PC-9 (cell line): Measurements from ENCODE around the gene SRBD1. TPM values are rescaled to one million over a fixed set of nuclear protein-coding genes. Genes with fewer than 3 reads are reported as not detected.

Experiments used
- BruUV-seq: library from RNA; stranded (reverse); fragments of 400-500 nt; replicated peaks from 2 replicates; lab custom pipeline; 2021; lab: Mats Ljungman, UMichigan
- CTCF ChIA-PET: fragments of 300-600 bp; sonication (Branson Sonifier 250); formaldehyde crosslinking; loops from one replicate; lab custom pipeline; 2022; ENCODE audit warnings: antibody characterized with exemption; lab: Charles Lee
- POLR2A ChIA-PET: fragments of 300-600 bp; sonication (Branson Sonifier 250); formaldehyde crosslinking; loops from one replicate; lab custom pipeline; 2022; ENCODE audit warnings: antibody characterized with exemption; ENCODE audit not compliant: unreplicated experiment; lab: Charles Lee
- DNase-seq, 2 experiments: peaks; one replicate each; pipeline versions ENCODE4 v3.0.0 to v3.0.0-alpha.2; 2015 to 2022; ENCODE audit warnings: mixed read lengths in 1 of 2
- H2AFZ ChIP-seq: fragments of 200-600 bp; sonication (generic); 2 replicates; pipeline ENCODE4 v1.8.1; 2017; ENCODE audit warnings: antibody characterized with exemption
- H3F3A ChIP-seq: fragments of 200-600 bp; sonication (generic); 2 replicates; pipeline ENCODE4 v1.8.1; 2017; ENCODE audit warnings: antibody characterized with exemption, mild to moderate bottlenecking, low read depth; ENCODE audit not compliant: insufficient read depth
- H3K27ac ChIP-seq: fragments of 200-600 bp; sonication (generic); 2 replicates; pipeline ENCODE4 v1.6.1; 2016; ENCODE audit warnings: mixed run types
- H3K27me3 ChIP-seq: fragments of 200-600 bp; sonication (generic); 2 replicates; pipeline ENCODE4 v1.6.1; 2016; ENCODE audit warnings: low read depth, mixed run types; ENCODE audit not compliant: insufficient read depth
- H3K36me3 ChIP-seq: fragments of 200-600 bp; sonication (generic); 2 replicates; pipeline ENCODE4 v1.6.1; 2016; ENCODE audit warnings: low read depth, mixed run types
- H3K4me1 ChIP-seq: fragments of 200-600 bp; sonication (generic); replicated peaks from 2 replicates; pipeline ENCODE4 v1.6.1; 2016; ENCODE audit warnings: mixed run types; ENCODE audit not compliant: insufficient read depth
- H3K4me2 ChIP-seq: fragments of 200-600 bp; sonication (generic); 2 replicates; pipeline ENCODE4 v1.6.1; 2017; ENCODE audit warnings: mixed run types
- H3K4me3 ChIP-seq: fragments of 200-600 bp; sonication (generic); 2 replicates; pipeline ENCODE4 v1.6.1; 2016; ENCODE audit warnings: mixed run types
- H3K79me2 ChIP-seq: fragments of 200-600 bp; sonication (generic); 2 replicates; pipeline ENCODE4 v1.6.1; 2017; ENCODE audit warnings: low read depth, mixed run types
- H3K9me2 ChIP-seq: fragments of 200-600 bp; sonication (generic); 2 replicates; pipeline ENCODE4 v1.8.1; 2017; ENCODE audit warnings: mild to moderate bottlenecking; ENCODE audit not compliant: insufficient read depth
- H3K9me3 ChIP-seq: fragments of 200-600 bp; sonication (generic); 2 replicates; pipeline ENCODE4 v1.8.1; 2016; ENCODE audit warnings: low read depth; ENCODE audit not compliant: insufficient read depth
- H4K20me1 ChIP-seq: fragments of 200-600 bp; sonication (generic); 2 replicates; pipeline ENCODE4 v1.8.1; 2017; ENCODE audit not compliant: insufficient read depth
- CTCF ChIP-seq: fragments of 200-600 bp; sonication (generic); conservative IDR thresholded peaks from 2 replicates; pipeline ENCODE4 v1.6.1; 2017; ENCODE audit warnings: mixed run types, antibody characterized with exemption, mild to moderate bottlenecking, moderate library complexity
- EZH2 ChIP-seq: fragments of 200-600 bp; sonication (generic); IDR thresholded peaks from 2 replicates; pipeline ENCODE4 v1.8.0; 2017; ENCODE audit warnings: antibody characterized with exemption, low read depth
- intact Hi-C: fragments of 100-400 bp; cut with micrococcal nuclease; formaldehyde crosslinking; loops from one replicate; pipeline ENCODE4 v1.10.0; 2022; ENCODE audit not compliant: unreplicated experiment
- total RNA-seq: library from RNA; stranded (reverse); gene quantifications from 2 replicates; pipeline ENCODE4 v1.2.3, GENCODE V29; 2021

The SRBD1 gene
- total RNA-seq, 1 experiment from 2014 or later: 17.8 TPM

- TF ChIP-seq CTCF: no peak
- TF ChIP-seq EZH2: no peak
Measured at GRCh38 chr2:45438872-45439665, 172.0 kb downstream of the SRBD1 start.

GRCh38 chr2:45436456-45436855, 174.6 kb downstream of the SRBD1 start:
- H3K4me3 ChIP-seq: no peak overlapping the region
- no peaks in the 10 kb centered on the region for H3K79me2 ChIP-seq
- H3K27ac ChIP-seq: no peak overlapping the region
- no TSS peak for BruUV-seq
- H3K9me2 ChIP-seq: no peaks in the 10 kb centered on the region
- POLR2A ChIA-PET: no interaction called here
- no peaks in the 10 kb centered on the region for H3K27me3 ChIP-seq
- H3K9me3 ChIP-seq: no peaks in the 10 kb centered on the region
- intact Hi-C loops: no loop called here
- no peak for TF ChIP-seq EZH2
- no peak for TF ChIP-seq CTCF
- no peak overlapping the region for H3K4me2 ChIP-seq
- no peaks in the 10 kb centered on the region; the same call in 1 of the 2 replicates for H4K20me1 ChIP-seq
- no peaks in the 10 kb centered on the region for H3K4me1 ChIP-seq
- no peak for DNase-seq
- H3F3A ChIP-seq: peaks cover 9% of the 10 kb centered on the region; the same call in 1 of the 2 replicates
- CTCF ChIA-PET: interaction anchor here (0.7 kb wide), 1 partner anchor 463 kb away, joined by 5 read pairs; no protein-coding TSS in a partner anchor
- no peak overlapping the region for H2AFZ ChIP-seq
- H3K36me3 ChIP-seq: no peaks in the 10 kb centered on the region

More at GRCh38 chr2:45438872-45439665, 172.0 kb downstream of the SRBD1 start:
- ChIA-PET CTCF (interaction anchor here (0.7 kb wide), 2 partner anchors 458 to 664 kb away, joined by 3 read pairs; no protein-coding TSS in a partner anchor), POLR2A (interaction anchor here (0.7 kb wide), 1 partner anchor 422 kb away, joined by 4 read pairs; no protein-coding TSS in a partner anchor)
- no peaks in the 10 kb centered on the region for H3K4me1 ChIP-seq
- no peak overlapping the region for H3K27ac ChIP-seq
- no peaks in the 10 kb centered on the region for H3K9me2 ChIP-seq
- H3K79me2 ChIP-seq: no peaks in the 10 kb centered on the region
- H3K27me3 ChIP-seq: no peaks in the 10 kb centered on the region
- intact Hi-C loops: no loop called here
- H2AFZ ChIP-seq: no peak overlapping the region
- DNase-seq: no peak
- H3K36me3 ChIP-seq: no peaks in the 10 kb centered on the region
- no peak overlapping the region for H3K4me2 ChIP-seq
- BruUV-seq: no TSS peak
- no peaks in the 10 kb centered on the region for H3K9me3 ChIP-seq
- H3F3A ChIP-seq: peaks cover 9% of the 10 kb centered on the region; the same call in 1 of the 2 replicates
- no peak overlapping the region for H3K4me3 ChIP-seq
- no peaks in the 10 kb centered on the region; the same call in 1 of the 2 replicates for H4K20me1 ChIP-seq

- H4K20me1 ChIP-seq: no peaks in the 10 kb centered on the region
- no peaks in the 10 kb centered on the region for H3K79me2 ChIP-seq
- no peaks in the 10 kb centered on the region for H3K27me3 ChIP-seq
- no peak overlapping the region for H3K27ac ChIP-seq
- no peaks in the 10 kb centered on the region for H3K36me3 ChIP-seq
- H3K4me3 ChIP-seq: no peak overlapping the region
- H3K4me1 ChIP-seq: no peaks in the 10 kb centered on the region
- no peaks in the 10 kb centered on the region; the same call in 1 of the 2 replicates for H3K9me3 ChIP-seq
- H3F3A ChIP-seq: peaks cover 1% of the 10 kb centered on the region; the same call in 1 of the 2 replicates
- TF ChIP-seq CTCF (no peak), EZH2 (no peak)
- BruUV-seq: no TSS peak
- CTCF ChIA-PET: no interaction called here
- no peaks in the 10 kb centered on the region for H3K9me2 ChIP-seq
- H3K4me2 ChIP-seq: no peak overlapping the region
- POLR2A ChIA-PET: interaction anchor here (0.5 kb wide), 1 partner anchor 316 kb away, joined by 5 read pairs; no protein-coding TSS in a partner anchor
- DNase-seq: no peak
- intact Hi-C loops: no loop called here
- H2AFZ ChIP-seq: no peak overlapping the region
Measured at GRCh38 chr2:45435316-45435715, 175.8 kb downstream of the SRBD1 start.
